NCI-H345 treated with DMSO at 0.1 percent for 48 hours (cell line): Measurements from ENCODE around the gene ACTR3.
"Not testable (repeated sequence)": the region's sequence is repeated elsewhere in the genome, so short reads cannot be mapped to it uniquely, and the experiment has no call there.

Experiments used
- DNase-seq: peaks from one replicate; lab custom pipeline; 2025; ENCODE audit not compliant: unreplicated experiment; lab: John Stamatoyannopoulos, UW

The ACTR3 gene

GRCh38 chr2:113889471-113890252 lies at the start of gene ACTR3:
Gene ACTR3, plus strand, starts transcription at chr2:113890089. Its CDS starts 191 bp downstream, at chr2:113890280.
- peak; percentile 97 for DNase-seq

- DNase-seq = no peak
These were observed 49.4 kb upstream of the ACTR3 start for GRCh38 chr2:113840518-113840917.

- DNase-seq = no peak
These were observed 46.8 kb upstream of the ACTR3 start for GRCh38 chr2:113842919-113843736.

- not testable (repeated sequence) for DNase-seq
These were observed 46.2 kb upstream of the ACTR3 start for GRCh38 chr2:113843737-113844050.

- DNase-seq = no peak
These were observed 44.6 kb upstream of the ACTR3 start for GRCh38 chr2:113845261-113845660.

- DNase-seq = not testable (repeated sequence)
These were observed 44.1 kb upstream of the ACTR3 start for GRCh38 chr2:113845796-113846195.

GRCh38 chr2:113846429-113846828 lies 43.5 kb upstream of the ACTR3 start:
- no peak for DNase-seq

GRCh38 chr2:113847144-113847543 lies 42.7 kb upstream of the ACTR3 start:
- no peak for DNase-seq

- DNase-seq = no peak
These were observed 41.0 kb upstream of the ACTR3 start for GRCh38 chr2:113848758-113849415.

GRCh38 chr2:113850687-113851086 lies 39.2 kb upstream of the ACTR3 start:
- DNase-seq = no peak

- DNase-seq = no peak
These were observed 38.2 kb upstream of the ACTR3 start for GRCh38 chr2:113851640-113852039.

GRCh38 chr2:113854208-113854607 lies 35.7 kb upstream of the ACTR3 start:
- DNase-seq = no peak

GRCh38 chr2:113854970-113855740 lies 34.7 kb upstream of the ACTR3 start:
- DNase-seq = no peak

GRCh38 chr2:113857464-113857863 lies 32.4 kb upstream of the ACTR3 start:
- no peak for DNase-seq

GRCh38 chr2:113858764-113859163 lies 31.1 kb upstream of the ACTR3 start:
- no peak for DNase-seq

GRCh38 chr2:113861740-113862139 lies 28.1 kb upstream of the ACTR3 start:
- DNase-seq = no peak

GRCh38 chr2:113863144-113863543 lies 26.7 kb upstream of the ACTR3 start:
- DNase-seq = no peak

- peak; percentile 74 for DNase-seq
These were observed 22.3 kb upstream of the ACTR3 start for GRCh38 chr2:113867571-113867970.

GRCh38 chr2:113869253-113869652 lies 20.6 kb upstream of the ACTR3 start:
- no peak for DNase-seq

- DNase-seq = no peak
These were observed 17.7 kb upstream of the ACTR3 start for GRCh38 chr2:113872201-113872600.

- no peak for DNase-seq
These were observed 16.0 kb upstream of the ACTR3 start for GRCh38 chr2:113873867-113874266.
